Measurements from ENCODE around the gene MAN2A2.

MAN2A2 gene

DNA sequence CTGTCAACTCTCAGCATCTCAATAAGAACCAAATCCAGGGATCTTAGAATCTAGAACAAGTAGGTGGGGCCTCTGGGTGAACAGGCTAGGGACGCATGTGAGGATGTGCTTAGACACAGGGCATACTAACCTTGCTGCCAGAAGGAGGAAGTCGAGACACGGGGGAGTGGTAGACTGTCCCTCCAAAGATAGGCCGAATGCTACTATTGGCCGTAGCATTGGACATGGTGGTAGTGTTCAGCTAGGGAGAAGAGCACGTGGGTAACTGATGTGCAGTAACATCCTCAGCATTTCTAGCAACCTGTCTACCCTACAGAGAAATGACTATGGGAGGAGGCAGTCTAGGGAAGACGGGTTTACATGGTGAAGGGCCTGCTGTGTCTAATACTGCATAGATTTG lies 67.2 kb downstream of the MAN2A2 start:
- DNase-seq: no peak

GRCh38 chr15:90972133-90972532 lies 69.0 kb downstream of the MAN2A2 start:
- no peak for DNase-seq
